Left lung (tissue), 10 donors: ENCODE results near the gene TRPC4. TPM values are rescaled to one million over a fixed set of nuclear protein-coding genes. Genes with fewer than 3 reads are reported as not detected.
"Not testable (repeated sequence)": the region's sequence is repeated elsewhere in the genome, so short reads cannot be mapped to it uniquely, and the experiment has no call there.

Experiments used
- ATAC-seq: fragments of 200-7000 bp; cut with Tn5 transposase; one replicate; pipeline ENCODE4 v1.9.1; 2020; ENCODE audit warnings: moderate library complexity
- DNase-seq, 4 donors: peaks; one replicate each; pipeline ENCODE4 v3.0.0-alpha.2; 2013 to 2020
- H3K27ac ChIP-seq, 2 donors: fragments of 200-600 bp; sonication (generic) in 1 of 2; one replicate each; pipeline versions ENCODE4 v1.5.0 to v1.8.0; 2020 to 2021
- H3K27me3 ChIP-seq, 2 donors: fragments of 200-600 bp; sonication (generic) in 1 of 2; one replicate each; pipeline versions ENCODE4 v1.5.0 to v1.8.0; 2020 to 2021
- H3K36me3 ChIP-seq, 2 donors: fragments of 200-600 bp; sonication (generic) in 1 of 2; one replicate each; pipeline versions ENCODE4 v1.5.0 to v1.8.0; 2020 to 2021
- H3K4me1 ChIP-seq, 2 donors: fragments of 200-600 bp; one replicate each; pipeline ENCODE4 v1.8.0; 2021
- H3K4me3 ChIP-seq, 2 donors: fragments of 200-600 bp; sonication (generic) in 1 of 2; one replicate each; pipeline versions ENCODE4 v1.5.0 to v1.8.0; 2020 to 2021; ENCODE audit warnings: mild to moderate bottlenecking in 1 of 2
- H3K9me3 ChIP-seq, 2 donors: fragments of 200-600 bp; sonication (generic) in 1 of 2; one replicate each; pipeline versions ENCODE4 v1.5.0 to v1.8.0; 2020 to 2021
- intact Hi-C, 2 donors: fragments of 100-400 bp; cut with DNase I; formaldehyde crosslinking; loops; one replicate each; pipeline versions ENCODE4 v1.11.2 to v1.14.2; 2022
- polyA plus RNA-seq, 6 donors: library from polyadenylated mRNA; unstranded; fragments of 120-200 nt; gene quantifications; one replicate each; pipeline ENCODE4 v1.2.1, GENCODE V29; 2013; ENCODE audit not compliant: insufficient read length in 6 of 6
- total RNA-seq, 2 donors: library from RNA; stranded (reverse); fragmentation: NEBNext Ultra II Directional; extraction: Animal tissue kit (Norgen Biotek cat#: 25700); gene quantifications; one replicate each; pipeline ENCODE4 v1.2.1, GENCODE V29; 2021
- TF ChIP-seq, protein P1 (sequence below), 2 donors: fragments of 200-600 bp; sonication (generic) in 1 of 2; IDR thresholded peaks; one replicate each; pipeline versions ENCODE4 v1.5.0 to v1.8.0; 2021; ENCODE audit warnings: antibody characterized with exemption in 2 of 2
- donor health status: DM: no; HTN: yes; CAD: no.
- donor health status: DM: no; HTN: no; CAD: no.

TRPC4 gene
- total and polyA plus RNA-seq, 8 donors, result 0.13 to 2.1 (median 0.25) TPM

- Histone ChIP-seq H3K4me3 (peak overlapping the region in 1 of 2 donors; percentile 4), H3K36me3 (no peaks in the 10 kb centered on the region), H3K27me3 (no peaks in the 10 kb centered on the region), H3K4me1 (no peaks in the 10 kb centered on the region), H3K9me3 (no peaks in the 10 kb centered on the region), H3K27ac (no peak overlapping the region)
- intact Hi-C loops, result no loop called here
- TF ChIP-seq, protein P1, sequence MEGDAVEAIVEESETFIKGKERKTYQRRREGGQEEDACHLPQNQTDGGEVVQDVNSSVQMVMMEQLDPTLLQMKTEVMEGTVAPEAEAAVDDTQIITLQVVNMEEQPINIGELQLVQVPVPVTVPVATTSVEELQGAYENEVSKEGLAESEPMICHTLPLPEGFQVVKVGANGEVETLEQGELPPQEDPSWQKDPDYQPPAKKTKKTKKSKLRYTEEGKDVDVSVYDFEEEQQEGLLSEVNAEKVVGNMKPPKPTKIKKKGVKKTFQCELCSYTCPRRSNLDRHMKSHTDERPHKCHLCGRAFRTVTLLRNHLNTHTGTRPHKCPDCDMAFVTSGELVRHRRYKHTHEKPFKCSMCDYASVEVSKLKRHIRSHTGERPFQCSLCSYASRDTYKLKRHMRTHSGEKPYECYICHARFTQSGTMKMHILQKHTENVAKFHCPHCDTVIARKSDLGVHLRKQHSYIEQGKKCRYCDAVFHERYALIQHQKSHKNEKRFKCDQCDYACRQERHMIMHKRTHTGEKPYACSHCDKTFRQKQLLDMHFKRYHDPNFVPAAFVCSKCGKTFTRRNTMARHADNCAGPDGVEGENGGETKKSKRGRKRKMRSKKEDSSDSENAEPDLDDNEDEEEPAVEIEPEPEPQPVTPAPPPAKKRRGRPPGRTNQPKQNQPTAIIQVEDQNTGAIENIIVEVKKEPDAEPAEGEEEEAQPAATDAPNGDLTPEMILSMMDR (IDR thresholded peaks at IDR 0.05), result no peak
- ATAC-seq, result no peak
- DNase-seq, result no peak
These were observed 272.0 kb downstream of the TRPC4 start for GRCh38 chr13:37597477-37598025.

- no peaks in the 10 kb centered on the region for H3K4me1 ChIP-seq
- H3K36me3 ChIP-seq, result no peaks in the 10 kb centered on the region
- TF ChIP-seq, protein P1 (IDR thresholded peaks at IDR 0.05), result no peak
- H3K9me3 ChIP-seq, result no peaks in the 10 kb centered on the region
- no peaks in the 10 kb centered on the region for H3K27me3 ChIP-seq
- no peak for ATAC-seq
- no peak for DNase-seq
- no peak overlapping the region for H3K27ac ChIP-seq
- intact Hi-C loops, result no loop called here
- H3K4me3 ChIP-seq, result no peak overlapping the region
These were observed 272.8 kb downstream of the TRPC4 start for GRCh38 chr13:37596805-37597204.

DNA sequence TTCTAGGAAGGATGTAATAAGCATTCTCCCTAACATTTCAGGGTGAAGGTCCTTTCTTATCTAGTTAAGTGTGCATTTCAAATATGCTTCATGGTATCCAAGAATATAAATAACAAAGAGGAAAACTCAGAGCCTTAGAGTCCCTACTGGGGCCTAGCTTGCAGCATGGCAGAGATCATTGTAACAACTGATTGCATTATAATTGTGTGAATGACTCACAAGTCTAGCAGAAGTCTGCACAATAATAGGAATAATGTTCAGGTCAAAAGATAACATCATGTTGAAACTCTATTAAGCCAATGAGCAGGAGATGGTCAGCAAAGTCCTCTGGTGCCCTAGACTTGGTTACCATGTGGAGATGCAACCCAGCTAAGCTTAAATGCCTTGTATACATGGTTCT is 274.4 kb downstream of the TRPC4 start:
- DNase-seq (no peak), ATAC-seq (no peak)
- Histone ChIP-seq H3K4me3 (no peak overlapping the region), H3K27me3 (no peaks in the 10 kb centered on the region), H3K9me3 (no peaks in the 10 kb centered on the region), H3K36me3 (no peaks in the 10 kb centered on the region), H3K4me1 (no peaks in the 10 kb centered on the region), H3K27ac (no peak overlapping the region)
- intact Hi-C loops, result no loop called here
- TF ChIP-seq, protein P1 (IDR thresholded peaks at IDR 0.05), result no peak

DNA sequence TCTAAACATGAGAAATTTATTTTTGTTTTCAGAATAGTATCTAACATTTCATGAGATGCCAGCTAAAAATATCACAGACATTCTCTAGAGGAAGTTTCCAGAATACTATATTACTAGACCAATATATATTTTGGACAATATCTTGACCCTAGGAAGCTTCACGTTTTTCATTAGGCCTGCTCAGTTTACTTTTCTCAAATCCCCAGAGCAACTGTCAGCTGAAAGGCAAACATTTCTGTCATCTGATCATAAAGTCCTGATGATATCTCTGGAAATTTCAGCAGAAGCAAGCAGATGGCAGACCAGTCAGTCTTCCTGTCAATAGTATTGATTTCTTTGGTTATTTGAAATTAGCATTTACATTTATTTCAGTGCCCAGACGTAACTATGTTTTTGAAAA is 275.0 kb downstream of the TRPC4 start:
- H3K27ac ChIP-seq, result no peak overlapping the region
- no peaks in the 10 kb centered on the region for H3K9me3 ChIP-seq
- no peaks in the 10 kb centered on the region for H3K36me3 ChIP-seq
- intact Hi-C loops, result no loop called here
- no peaks in the 10 kb centered on the region for H3K27me3 ChIP-seq
- H3K4me3 ChIP-seq, result no peak overlapping the region
- ATAC-seq (no peak), DNase-seq (no peak)
- TF ChIP-seq, protein P1 (IDR thresholded peaks at IDR 0.05), result no peak
- H3K4me1 ChIP-seq, result no peaks in the 10 kb centered on the region

- H3K4me3 ChIP-seq, H3K4me1 ChIP-seq, intact Hi-C loops, H3K9me3 ChIP-seq, H3K27me3 ChIP-seq, H3K27ac ChIP-seq, ATAC-seq, DNase-seq, H3K36me3 ChIP-seq: not testable (repeated sequence)
These were observed 280.2 kb downstream of the TRPC4 start for GRCh38 chr13:37589381-37589780.

DNA sequence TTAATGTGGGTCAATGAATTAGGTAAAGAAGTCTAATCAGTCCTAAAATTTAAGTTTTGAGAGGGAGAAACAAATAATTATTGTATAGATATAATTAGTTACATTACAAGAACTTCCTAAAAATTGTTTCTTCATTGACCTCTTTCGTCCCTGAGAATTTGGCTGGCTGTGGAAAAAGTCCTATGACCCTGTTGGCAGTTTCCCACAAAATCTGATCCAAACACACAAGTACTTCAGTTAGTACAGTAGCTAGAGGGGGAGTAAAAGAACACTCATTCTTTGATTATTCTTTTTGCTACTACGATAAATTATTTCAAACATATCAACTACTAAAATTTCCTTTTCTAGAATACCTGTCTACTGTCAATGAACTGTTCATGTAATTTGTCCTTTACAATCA is 282.3 kb downstream of the TRPC4 start:
- no peak overlapping the region for H3K27ac ChIP-seq
- TF ChIP-seq, protein P1 (IDR thresholded peaks at IDR 0.05), result no peak
- intact Hi-C loops, result no loop called here

More for the DNA sequence above, 282.3 kb downstream of the TRPC4 start:
- DNase-seq (no peak), ATAC-seq (no peak)
- H3K4me1 ChIP-seq, result no peaks in the 10 kb centered on the region
- H3K36me3 ChIP-seq, result no peaks in the 10 kb centered on the region
- no peaks in the 10 kb centered on the region for H3K27me3 ChIP-seq
- no peak overlapping the region for H3K4me3 ChIP-seq
- no peaks in the 10 kb centered on the region for H3K9me3 ChIP-seq
